Measurements from ENCODE around the gene NT5DC4.

Gene NT5DC4

DNA sequence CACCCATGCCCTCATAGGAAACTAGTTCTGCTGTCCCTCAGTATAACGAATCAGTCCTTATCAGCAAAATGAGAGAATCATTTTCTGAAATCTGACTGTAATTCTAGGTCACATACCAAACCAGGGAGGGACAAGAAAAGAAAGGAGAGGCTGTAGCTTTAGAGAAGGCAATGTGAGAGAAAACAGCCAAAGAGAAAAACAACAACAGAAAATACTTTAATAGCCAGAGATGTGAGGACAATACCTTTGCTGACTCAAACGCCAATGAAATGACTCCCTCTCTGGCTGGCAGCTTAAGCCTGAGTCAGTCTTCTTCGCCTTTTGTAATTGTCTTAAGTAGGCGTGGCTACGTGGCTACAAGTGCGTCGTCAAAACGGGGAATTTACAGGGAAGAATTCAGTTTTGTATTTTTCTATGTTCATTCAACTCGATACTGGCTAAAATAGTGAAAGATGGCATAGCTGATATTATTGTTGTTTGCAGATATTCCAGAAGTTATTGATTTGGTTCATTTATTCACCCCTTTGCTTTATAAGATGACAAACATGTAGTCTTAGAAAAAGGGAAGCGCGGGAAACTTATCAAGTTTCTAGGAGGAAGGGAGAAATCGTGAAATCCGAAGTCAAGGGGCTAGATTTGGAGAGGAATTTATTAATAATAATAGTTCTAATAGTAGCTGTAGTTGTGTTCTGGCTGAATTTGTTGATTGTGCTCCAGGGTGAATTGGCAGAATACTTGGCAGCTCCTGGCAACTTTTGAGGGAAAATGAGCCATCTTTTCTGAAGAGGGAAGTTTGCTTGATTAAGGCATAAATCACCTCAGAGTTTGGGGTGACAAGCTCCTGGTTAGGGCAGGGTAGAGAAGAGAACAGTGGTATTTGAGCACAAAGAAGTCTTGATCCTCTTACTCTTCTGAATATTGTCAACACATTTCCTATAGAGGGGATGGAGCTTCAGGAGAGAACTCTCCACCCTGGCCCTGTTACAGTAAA, 63.7 kb downstream of the NT5DC4 start, which contains the start of gene IL1A:
IL1A (minus strand) TSS at position 295 of the 991 bp plus-strand sequence. CDS start 723 bp downstream, outside the sequence.
- DNase-seq (ENCODE audit: low read depth): no peak

DNA sequence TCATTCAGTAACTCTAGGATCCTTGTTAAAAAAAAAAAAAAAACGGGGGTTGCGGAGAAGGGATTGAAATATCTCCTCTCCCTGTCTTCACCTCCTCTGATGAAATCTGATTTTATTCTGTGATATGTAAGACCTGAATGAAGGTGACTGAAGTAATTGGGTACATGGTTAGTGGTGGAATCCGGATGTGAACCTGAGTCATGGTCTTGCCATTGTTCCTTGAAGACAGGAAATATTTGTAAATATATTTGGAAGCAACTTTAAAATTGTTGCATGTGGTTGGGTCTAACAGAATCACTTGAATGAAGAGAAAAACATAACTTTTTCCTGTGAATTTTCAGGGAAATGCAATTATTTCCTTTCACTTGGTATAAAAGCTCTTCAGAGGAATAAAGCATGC, 66.5 kb downstream of the NT5DC4 start:
- DNase-seq (ENCODE audit: low read depth): no peak

DNA sequence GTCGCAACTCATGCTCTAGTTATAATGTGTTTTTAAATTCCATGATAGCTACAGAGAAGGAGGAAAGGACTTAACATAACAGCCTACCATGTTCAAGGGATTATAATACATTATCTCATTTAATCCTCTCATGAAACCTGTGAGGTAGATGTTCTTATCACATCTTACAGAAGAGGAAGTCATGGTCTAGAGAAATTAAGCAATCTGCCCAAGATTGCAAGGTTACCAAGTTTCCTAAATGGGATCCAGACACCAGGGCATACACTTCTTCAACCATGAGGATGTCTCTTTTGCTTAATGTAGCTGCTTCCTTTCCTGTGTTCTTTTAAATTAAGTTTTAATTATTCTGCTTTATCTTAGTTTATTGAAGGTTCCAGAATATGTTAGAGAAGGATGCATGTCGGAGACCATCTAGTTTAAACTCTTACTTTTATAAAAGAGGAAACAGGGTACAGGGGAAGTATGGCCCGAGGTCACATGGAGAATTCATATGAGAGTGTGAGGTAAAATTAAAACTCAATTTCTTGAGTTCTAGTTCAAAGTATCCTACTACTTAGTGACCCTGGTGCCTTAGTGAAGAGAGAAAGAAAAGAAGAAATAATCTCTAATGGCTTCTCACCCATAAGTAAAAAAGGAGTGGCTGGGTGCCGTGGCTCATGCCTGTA, 67.0 kb downstream of the NT5DC4 start:
- DNase-seq (ENCODE audit: low read depth): no peak

DNA sequence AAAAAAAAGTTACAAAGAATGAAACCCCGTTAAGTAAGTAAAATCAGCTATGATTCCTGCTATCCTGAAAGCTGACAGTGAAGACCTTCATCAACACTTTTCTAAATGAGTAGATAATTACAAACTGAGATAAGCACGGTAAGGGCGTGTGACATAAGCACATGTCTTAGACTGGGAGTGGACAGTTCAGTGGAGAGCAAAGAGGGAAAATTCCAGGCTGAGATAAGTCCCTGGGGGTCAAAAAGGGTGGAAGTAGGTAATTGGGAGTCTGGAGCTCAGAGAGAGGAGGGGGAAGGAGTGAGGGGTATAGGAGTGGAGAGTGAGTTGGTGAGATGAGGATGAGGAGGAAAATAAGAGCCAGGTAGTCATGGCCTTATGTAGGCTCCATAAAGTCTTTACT, 67.8 kb downstream of the NT5DC4 start:
- no peak for DNase-seq (ENCODE audit: low read depth)
